ENCODE measurements around the gene RFC5.

- TF ChIP-seq, protein P1, sequence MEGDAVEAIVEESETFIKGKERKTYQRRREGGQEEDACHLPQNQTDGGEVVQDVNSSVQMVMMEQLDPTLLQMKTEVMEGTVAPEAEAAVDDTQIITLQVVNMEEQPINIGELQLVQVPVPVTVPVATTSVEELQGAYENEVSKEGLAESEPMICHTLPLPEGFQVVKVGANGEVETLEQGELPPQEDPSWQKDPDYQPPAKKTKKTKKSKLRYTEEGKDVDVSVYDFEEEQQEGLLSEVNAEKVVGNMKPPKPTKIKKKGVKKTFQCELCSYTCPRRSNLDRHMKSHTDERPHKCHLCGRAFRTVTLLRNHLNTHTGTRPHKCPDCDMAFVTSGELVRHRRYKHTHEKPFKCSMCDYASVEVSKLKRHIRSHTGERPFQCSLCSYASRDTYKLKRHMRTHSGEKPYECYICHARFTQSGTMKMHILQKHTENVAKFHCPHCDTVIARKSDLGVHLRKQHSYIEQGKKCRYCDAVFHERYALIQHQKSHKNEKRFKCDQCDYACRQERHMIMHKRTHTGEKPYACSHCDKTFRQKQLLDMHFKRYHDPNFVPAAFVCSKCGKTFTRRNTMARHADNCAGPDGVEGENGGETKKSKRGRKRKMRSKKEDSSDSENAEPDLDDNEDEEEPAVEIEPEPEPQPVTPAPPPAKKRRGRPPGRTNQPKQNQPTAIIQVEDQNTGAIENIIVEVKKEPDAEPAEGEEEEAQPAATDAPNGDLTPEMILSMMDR (IDR thresholded peaks at IDR 0.05) = no peak
- TF ChIP-seq POLR2A (IDR thresholded peaks at IDR 0.05) = no peak
Measured at GRCh38 chr12:118032188-118032587, 15.7 kb downstream of the RFC5 start.

All from upper lobe of left lung (tissue), 4 donors.